Hematopoietic multipotent progenitor cell treated with erythropoietin and hydrocortisone succinate and interleukin-3 and kit ligand, for 15 days (in vitro differentiated cells): ENCODE results near the gene TMA16.
"Not testable (repeated sequence)": the region's sequence is repeated elsewhere in the genome, so short reads cannot be mapped to it uniquely, and the experiment has no call there.

Source experiments
- DNase-seq: peaks from one replicate; pipeline ENCODE4 v3.0.0-alpha.2; 2015; ENCODE audit warnings: low spot score

Gene TMA16

DNA sequence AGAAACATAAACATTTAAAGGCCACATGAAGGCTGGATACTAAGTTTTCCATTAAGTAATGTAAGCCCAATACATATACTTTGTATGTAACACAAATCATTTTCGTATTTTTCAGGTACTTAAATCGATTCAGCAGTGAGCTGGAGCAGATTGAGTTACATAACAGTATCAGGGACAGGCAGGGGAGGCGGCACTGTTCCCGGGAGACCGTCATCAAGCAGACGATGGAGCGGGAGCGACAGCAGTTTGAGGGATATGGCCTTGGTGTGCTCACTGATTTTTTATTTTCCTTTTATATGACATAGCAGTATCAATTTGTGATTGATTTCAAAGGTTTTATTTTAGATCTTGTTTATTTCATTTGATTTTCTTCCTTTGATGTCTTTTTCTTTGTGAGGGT, 20.7 kb downstream of the TMA16 start:
- no peak for DNase-seq

DNA sequence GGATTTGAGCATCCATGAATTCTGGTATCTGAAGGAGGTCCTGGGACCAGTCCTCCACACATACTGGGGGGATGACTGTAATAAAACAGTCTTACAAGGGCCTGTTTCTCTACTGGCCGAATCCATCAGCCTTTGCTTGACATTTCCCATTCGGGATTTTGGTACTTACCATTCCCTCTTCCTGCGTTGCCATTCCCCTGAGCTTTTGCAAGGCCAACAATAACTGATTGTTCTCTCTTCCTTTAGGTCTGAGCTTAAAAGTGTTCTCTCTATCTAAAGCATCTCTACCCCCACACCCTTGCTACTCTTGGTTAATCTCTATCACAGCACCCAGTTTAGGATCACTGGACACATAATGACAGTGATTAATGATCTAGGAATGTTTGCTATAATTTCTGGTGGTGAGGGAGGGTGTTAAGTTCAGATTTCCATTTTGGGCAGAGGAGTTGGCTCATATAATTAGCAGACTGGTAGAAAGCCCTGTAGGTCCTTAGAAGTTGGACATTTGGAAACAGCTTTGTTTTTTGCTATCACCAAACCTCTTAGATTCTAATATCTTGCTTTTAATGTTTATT, 29.4 kb downstream of the TMA16 start:
- DNase-seq = no peak

- DNase-seq = no peak
Observed at GRCh38 chr4:163525982-163526381, 31.5 kb downstream of the TMA16 start.

- no peak for DNase-seq
Observed at GRCh38 chr4:163527172-163527571, 32.7 kb downstream of the TMA16 start.

DNA sequence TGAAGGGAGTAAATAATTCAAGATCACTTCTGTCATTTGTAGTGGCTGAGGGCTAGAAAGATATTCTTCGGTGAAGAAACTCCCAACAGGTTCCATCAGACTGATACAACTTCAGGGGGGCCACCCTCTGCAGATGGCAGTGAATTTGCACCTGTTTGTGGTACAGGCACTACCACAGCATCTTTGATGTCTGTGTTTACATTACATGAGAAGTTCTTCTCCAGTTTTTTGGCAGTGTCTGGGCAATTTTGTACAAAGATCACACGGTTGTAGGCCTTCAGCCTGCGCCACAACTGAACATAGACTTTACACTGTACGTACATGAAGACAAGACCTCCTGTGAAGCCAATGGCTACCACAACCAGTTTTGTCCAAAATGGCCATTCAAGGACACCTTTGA, 34.2 kb downstream of the TMA16 start:
- no peak for DNase-seq

GRCh38 chr4:163534056-163534455, 39.6 kb downstream of the TMA16 start:
- DNase-seq = no peak

- no peak for DNase-seq
Observed at GRCh38 chr4:163535657-163536056, 41.2 kb downstream of the TMA16 start.

DNA sequence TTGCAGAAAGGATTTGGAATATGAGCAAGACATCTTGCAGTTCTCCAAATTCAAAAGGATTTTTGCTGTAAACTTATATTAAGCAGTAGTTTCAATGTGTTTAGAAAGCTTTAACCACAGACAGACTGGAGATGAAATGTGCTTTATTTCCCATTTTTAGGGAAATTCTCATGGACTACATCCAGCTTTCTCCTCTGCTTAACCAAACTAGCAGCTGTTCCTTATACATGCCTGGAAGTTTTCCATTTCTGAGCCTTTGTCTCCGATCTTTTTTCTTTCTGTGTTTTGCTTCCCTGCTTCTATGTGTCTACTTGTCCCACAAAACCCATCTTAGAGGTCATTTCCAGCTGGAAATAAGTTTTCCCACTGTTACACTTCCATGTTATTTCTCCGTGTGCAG, 41.6 kb downstream of the TMA16 start:
- no peak for DNase-seq

DNA sequence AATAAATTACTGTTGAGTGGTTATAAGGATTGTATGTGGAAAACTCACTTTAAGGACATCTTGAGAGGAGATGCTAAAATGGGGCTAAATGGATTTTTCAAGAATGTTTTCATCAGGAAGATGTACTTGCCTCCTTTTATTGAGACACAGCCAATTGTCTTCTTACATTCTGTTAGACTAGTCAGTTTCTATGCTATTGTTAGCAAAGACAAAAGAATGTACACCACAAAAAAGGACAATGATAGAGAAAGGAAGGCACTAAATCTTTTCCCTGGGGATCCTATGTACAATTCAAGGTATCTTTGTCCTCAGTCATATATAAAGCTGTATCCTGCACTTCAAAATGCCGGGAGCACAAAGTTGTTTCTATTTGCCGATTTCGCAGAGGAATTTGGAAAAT, 42.6 kb downstream of the TMA16 start:
- no peak for DNase-seq

GRCh38 chr4:163538820-163539219, 44.3 kb downstream of the TMA16 start:
- not testable (repeated sequence) for DNase-seq

GRCh38 chr4:163540448-163540847, 46.0 kb downstream of the TMA16 start:
- no peak for DNase-seq

DNA sequence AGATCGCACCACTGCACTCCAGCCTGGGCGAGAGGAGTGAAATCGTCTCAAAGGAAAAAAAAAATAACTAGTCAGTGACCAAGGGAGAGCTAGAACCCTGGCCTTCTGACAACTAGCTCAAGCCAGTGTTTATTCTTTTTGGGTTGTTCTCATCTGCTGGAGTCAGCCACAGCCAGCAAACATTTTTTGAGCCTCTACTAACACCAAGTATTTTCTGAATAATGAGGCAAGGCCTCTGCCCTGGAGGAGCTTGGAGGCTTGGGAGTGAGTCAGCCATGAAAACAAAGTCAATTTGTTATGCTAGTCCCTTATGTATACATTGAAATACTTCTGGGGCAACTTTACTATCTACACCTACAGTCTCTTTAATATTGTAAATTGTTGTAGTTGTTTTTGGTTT, 46.5 kb downstream of the TMA16 start:
- DNase-seq = no peak

DNA sequence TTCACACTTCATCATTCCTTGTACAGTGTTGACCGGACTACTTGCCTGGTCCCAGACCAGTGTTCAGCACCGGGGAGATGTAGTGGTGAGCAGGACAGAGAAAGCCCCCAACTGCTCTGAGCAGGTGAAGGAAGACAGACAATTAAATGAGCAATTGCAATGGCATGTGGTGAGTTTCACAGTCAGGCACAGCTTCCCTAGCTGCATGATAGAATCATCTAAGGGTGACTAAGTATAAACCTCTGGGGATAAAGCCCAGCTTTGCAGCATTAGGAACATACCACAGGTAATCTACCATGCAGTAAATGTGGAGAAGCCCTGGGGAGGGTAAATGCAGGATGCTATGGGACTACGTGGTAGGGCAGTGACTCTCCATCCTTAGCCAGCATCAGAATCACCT, 47.8 kb downstream of the TMA16 start:
- no peak for DNase-seq

- DNase-seq = peak; percentile 68
Observed at GRCh38 chr4:163544407-163545038, 50.0 kb downstream of the TMA16 start.

- DNase-seq = peak; percentile 50
Observed at GRCh38 chr4:163548481-163549243, 54.2 kb downstream of the TMA16 start.

GRCh38 chr4:163550869-163551267, 56.4 kb downstream of the TMA16 start:
- no peak for DNase-seq

DNA sequence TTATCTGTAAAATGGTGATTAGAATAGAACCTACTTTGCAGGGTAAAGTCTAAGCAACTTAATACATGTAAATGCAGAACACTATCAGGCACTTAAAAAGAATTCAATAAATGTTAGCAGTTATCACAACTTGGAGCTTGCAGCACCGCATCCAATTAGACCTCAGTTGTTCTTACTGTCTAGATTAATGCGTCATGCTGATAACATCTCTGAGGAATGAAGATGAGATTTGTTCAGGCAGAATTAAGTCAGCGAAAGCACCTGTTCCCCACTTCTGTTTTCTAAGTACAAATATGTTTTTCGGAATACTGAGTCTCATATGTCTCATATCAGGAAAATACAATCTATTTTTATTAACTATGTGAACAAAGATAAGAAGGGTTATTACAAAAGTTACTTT, 58.7 kb downstream of the TMA16 start:
- DNase-seq = no peak

GRCh38 chr4:163554870-163555465, 60.5 kb downstream of the TMA16 start:
- DNase-seq = peak; percentile 31

DNA sequence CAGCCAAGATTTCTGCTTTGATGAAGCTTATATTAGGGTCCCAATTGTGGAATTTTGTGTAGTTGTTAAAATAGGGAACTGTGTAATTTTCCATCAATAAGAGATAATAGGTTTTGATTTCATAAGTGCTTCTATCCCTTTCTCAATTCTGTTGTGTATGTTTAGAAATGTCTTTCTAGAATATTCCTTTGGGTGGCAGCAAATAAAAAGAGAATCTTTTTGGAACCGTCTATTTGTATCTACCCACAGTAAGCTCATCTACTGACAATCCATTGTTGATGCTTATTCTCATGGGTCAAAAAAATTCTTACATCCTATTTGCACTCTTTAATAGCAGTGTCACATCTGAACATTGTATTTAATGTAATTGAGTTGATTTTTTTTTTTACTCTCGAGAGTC, 61.7 kb downstream of the TMA16 start:
- no peak for DNase-seq

DNA sequence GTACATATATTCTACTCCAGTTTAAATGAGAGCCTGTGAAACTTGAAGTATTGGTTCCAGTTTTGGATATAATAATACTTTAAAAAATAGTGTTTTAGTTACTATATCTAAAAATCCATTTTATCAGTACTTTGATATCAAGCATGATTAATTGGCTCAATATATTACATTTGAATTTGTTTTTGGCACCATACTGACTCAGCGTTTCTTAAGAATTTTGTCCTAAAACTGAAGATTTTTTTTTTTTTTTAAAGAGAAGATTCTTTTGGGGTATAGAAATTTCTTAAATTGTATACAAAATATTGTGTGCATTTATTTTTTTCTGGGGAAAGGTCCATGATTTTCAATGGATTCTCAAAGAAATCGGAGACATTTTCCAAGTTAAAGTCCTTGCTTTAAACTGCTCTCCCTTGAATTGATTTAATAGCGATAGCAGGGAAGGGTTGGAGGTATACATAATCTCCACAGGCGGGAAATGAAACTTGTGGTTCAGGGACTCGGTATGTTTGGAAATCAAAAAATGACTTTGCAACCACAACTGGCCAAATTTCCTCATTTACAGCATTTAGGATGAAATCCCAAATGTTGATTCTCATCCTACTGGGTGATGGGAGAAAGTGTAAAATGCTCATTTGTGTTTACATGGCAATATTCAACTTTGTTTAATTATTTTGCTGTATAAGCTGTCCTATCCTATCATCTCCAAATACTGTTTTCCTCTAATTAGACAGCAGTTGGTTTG, 62.3 kb downstream of the TMA16 start:
- DNase-seq = no peak

DNA sequence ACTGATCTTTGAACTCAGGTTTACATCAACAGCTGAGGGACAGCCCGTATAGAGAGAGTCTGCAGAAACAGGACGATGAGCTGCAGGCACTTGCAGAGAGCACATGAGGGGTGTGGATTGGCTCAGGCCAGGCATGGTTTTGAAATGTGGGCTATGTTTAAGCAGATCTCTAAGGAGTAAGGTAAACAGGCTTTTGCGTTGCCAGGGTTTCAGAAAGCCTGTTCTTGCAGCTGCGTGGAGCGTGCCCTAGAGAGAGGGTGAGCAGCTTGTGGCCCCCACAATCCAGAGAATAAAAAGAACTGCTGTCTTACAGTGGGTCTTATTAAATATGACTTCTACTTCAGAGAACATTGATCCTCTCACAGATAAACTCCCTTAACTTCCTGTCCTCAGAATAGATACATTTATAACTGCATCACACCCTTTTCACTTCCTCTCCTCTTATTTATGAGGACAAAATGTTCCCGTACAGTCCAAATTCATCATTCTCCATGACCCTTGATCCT, 64.1 kb downstream of the TMA16 start:
- DNase-seq = no peak

DNA sequence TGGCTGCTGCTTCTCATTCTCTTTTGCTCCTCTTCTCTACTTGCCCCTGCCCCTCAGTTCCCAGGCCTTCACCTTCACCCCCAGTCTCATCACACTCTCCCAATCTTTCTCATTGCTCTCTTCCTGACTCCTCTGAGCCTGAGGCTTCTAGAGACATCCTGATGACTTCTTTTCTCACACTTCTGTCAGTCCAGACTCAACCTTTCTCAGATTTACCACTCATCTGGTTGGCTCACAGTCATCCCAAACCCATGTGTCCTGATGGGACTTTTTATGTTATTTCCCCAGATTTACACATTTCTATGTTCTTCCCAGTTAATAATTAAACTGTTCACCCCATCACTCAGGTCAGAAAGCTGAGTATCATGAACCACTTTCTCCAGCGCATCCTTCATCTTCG, 68.0 kb downstream of the TMA16 start:
- no peak for DNase-seq
